Measurements from ENCODE around the gene OSTN. TPM values are rescaled to one million over a fixed set of nuclear protein-coding genes. Genes with fewer than 3 reads are reported as not detected.

OSTN gene
- total RNA-seq, 2 donors from 2014 or later, result not detected

DNA sequence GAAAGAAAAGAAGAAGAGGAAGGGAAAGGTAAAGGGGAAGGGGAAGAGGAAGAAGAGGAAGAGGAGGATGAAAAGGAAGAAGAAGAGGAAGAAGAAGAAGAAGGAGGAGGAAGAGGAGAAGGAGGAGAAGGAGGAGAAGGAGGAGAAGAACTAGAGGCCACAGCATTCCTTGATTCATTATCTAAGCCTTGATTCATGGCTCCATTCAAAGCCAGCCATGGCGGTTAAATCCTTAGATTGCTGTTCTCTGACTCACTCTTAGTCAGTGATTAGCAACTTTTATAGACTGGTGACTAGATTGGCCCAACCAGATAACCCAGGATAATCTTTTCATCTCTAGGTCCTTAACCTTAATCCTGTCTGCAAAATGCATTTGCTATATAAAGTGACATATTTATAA is 47.6 kb downstream of the OSTN start:
- no peak for ATAC-seq (ENCODE audit: insufficient number of reproducible peaks, low FRiP score, low read depth)
- TF ChIP-seq, protein P1, sequence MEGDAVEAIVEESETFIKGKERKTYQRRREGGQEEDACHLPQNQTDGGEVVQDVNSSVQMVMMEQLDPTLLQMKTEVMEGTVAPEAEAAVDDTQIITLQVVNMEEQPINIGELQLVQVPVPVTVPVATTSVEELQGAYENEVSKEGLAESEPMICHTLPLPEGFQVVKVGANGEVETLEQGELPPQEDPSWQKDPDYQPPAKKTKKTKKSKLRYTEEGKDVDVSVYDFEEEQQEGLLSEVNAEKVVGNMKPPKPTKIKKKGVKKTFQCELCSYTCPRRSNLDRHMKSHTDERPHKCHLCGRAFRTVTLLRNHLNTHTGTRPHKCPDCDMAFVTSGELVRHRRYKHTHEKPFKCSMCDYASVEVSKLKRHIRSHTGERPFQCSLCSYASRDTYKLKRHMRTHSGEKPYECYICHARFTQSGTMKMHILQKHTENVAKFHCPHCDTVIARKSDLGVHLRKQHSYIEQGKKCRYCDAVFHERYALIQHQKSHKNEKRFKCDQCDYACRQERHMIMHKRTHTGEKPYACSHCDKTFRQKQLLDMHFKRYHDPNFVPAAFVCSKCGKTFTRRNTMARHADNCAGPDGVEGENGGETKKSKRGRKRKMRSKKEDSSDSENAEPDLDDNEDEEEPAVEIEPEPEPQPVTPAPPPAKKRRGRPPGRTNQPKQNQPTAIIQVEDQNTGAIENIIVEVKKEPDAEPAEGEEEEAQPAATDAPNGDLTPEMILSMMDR (IDR thresholded peaks at IDR 0.05), result no peak
- no peaks in the 10 kb centered on the region for H3K27me3 ChIP-seq (replicated peaks; ENCODE audit: insufficient read depth)

DNA sequence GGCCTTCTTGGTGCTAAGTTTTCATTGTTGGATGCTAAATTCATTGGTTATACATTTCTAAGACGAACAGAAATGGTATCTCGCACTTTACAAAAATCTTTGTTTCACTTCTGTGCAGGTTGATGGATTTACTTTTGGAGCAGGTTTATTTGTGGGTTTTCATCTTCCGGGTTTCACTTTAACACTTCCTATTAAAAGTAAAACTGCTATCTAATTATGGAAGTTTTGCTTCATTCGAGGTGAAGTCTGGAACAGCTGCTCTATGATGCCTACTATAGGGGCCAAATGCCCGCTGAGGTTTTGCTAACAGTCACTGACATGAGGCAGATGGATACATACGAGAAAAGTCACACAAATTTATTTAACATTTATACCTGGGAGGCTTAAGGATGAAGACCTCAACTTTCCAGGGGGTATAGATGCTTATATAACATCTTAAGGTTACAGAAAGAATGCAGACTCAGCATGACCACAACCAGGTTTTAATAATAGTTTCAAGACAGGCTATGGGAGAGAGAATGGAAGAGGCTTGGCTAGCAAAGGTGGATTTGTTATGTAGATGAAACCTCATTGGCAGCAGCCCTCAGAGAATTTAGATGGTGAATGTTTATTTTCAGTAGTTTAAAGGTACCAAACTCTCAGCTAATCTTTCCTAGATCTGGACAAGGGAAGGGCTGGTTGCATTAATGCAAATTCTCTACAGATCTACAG is 54.2 kb downstream of the OSTN start:
- Histone ChIP-seq H3K27ac (no peak overlapping the region), H3K36me3 (no peaks in the 10 kb centered on the region), H3K4me1 (ENCODE audit: control insufficient read depth in 1 of 2, low read depth in 2 of 2) (no peaks in the 10 kb centered on the region), H3K27me3 (replicated peaks; ENCODE audit: insufficient read depth) (no peaks in the 10 kb centered on the region), H3K4me3 (no peak overlapping the region), H3K9me3 (no peaks in the 10 kb centered on the region)
- TF ChIP-seq, protein P1 (IDR thresholded peaks at IDR 0.05), result no peak
- DNase-seq (ENCODE audit: low spot score) (no peak), ATAC-seq (ENCODE audit: insufficient number of reproducible peaks, low FRiP score, low read depth) (no peak)

More for the DNA sequence above, 47.6 kb downstream of the OSTN start:
- H3K4me1 ChIP-seq (ENCODE audit: control insufficient read depth in 1 of 2, low read depth in 2 of 2), result no peaks in the 10 kb centered on the region
- H3K36me3 ChIP-seq, result no peaks in the 10 kb centered on the region
- no peak overlapping the region for H3K4me3 ChIP-seq
- no peaks in the 10 kb centered on the region for H3K9me3 ChIP-seq
- no peak overlapping the region for H3K27ac ChIP-seq
- DNase-seq (ENCODE audit: low spot score), result no peak

DNA sequence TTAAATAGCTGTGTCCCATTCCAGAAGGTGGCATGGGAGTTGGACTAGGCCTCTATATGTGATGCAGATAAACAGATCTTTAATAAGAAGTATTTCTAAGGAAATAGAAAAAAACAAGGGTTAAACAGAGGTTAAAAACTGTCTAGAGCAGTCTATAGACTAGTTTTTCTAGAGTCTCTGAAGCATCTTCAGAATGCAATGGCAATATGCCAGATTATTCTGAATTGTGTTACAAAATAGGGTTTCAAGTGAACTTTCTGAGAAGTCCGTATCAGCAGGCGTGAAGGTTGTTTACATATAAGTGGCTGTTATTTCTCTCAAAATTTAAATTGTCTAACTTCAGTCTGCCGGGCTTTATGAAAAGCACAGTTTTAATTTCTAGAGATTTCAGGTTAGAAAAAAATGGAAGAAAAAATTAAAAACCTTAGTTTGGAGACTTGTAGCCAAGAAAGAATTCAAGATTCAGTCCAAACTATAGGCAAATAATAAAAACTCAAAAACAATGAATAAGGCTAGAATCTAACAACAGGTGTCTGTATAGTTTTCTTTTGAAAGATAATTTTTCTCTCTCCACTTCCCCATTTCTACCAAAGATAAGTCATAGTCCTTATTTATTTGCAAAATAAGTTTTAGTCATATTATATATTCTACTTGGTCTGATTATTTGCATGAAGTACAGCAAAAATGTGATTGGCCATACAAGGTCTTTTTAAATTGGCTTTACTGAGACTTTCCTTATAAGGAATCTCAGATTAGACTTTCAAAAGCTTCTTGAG is 55.2 kb downstream of the OSTN start:
- no peak overlapping the region for H3K4me3 ChIP-seq
- H3K4me1 ChIP-seq (ENCODE audit: control insufficient read depth in 1 of 2, low read depth in 2 of 2), result no peaks in the 10 kb centered on the region
- no peaks in the 10 kb centered on the region for H3K9me3 ChIP-seq
- H3K27ac ChIP-seq, result no peak overlapping the region
- no peaks in the 10 kb centered on the region for H3K36me3 ChIP-seq
- ATAC-seq (ENCODE audit: insufficient number of reproducible peaks, low FRiP score, low read depth), result no peak
- no peaks in the 10 kb centered on the region for H3K27me3 ChIP-seq (replicated peaks; ENCODE audit: insufficient read depth)
- TF ChIP-seq, protein P1 (IDR thresholded peaks at IDR 0.05), result no peak
- no peak for DNase-seq (ENCODE audit: low spot score)

DNA sequence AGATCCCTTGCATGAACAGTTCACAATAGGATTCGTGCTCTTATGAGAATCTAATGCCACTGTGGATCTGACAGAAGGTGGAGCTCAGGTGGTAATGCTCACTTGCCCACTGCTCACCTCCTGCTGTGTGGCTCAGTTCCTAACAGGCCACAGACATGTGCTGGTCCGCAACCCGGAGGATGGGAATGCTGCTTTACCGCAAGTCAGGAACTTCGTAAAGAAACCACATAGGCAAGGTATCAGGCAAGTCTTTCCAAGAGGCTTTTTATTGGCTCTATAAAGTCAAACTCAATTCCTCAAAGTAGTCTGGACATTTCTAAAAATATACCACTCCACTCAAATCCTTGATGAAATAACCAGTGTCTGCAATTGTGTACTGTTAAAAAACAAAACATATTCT is 56.1 kb downstream of the OSTN start:
- no peak overlapping the region for H3K4me3 ChIP-seq
- H3K4me1 ChIP-seq (ENCODE audit: control insufficient read depth in 1 of 2, low read depth in 2 of 2), result no peaks in the 10 kb centered on the region
- H3K27me3 ChIP-seq (replicated peaks; ENCODE audit: insufficient read depth), result no peaks in the 10 kb centered on the region
- no peaks in the 10 kb centered on the region for H3K9me3 ChIP-seq
- ATAC-seq (ENCODE audit: insufficient number of reproducible peaks, low FRiP score, low read depth) (no peak), DNase-seq (ENCODE audit: low spot score) (no peak)
- H3K36me3 ChIP-seq, result no peaks in the 10 kb centered on the region
- no peak overlapping the region for H3K27ac ChIP-seq
- TF ChIP-seq, protein P1 (IDR thresholded peaks at IDR 0.05), result no peak

DNA sequence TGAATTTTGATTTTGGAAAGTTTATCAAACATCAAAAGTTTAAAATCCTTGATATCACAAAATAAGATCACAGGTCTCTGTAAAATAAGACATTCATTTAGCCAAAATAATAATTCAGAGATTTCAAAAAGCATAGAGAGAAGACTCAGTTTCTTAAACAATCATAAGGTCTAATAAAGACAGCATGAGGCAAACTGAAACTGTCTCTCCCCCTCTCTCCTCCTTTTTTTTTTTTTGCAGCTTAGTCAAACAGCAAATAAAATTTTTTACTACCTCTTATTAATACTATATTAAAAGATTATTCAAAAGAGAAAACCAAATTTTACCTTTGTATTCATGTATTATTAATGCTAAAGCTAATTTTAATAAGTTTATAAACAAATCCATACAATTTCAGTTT is 57.4 kb downstream of the OSTN start:
- H3K27me3 ChIP-seq (replicated peaks; ENCODE audit: insufficient read depth), result no peaks in the 10 kb centered on the region
- no peak overlapping the region for H3K4me3 ChIP-seq
- no peaks in the 10 kb centered on the region for H3K36me3 ChIP-seq
- H3K4me1 ChIP-seq (ENCODE audit: control insufficient read depth in 1 of 2, low read depth in 2 of 2), result no peaks in the 10 kb centered on the region
- TF ChIP-seq, protein P1 (IDR thresholded peaks at IDR 0.05), result no peak
- H3K27ac ChIP-seq, result no peak overlapping the region
- no peaks in the 10 kb centered on the region for H3K9me3 ChIP-seq
- ATAC-seq (ENCODE audit: insufficient number of reproducible peaks, low FRiP score, low read depth) (no peak), DNase-seq (ENCODE audit: low spot score) (no peak)

Data from thoracic aorta (tissue), 2 donors.